A549 treated with ZK216348 at 1 μM for 4 hours (cell line): ENCODE results near the gene PCDHA8. TPM values are rescaled to one million over a fixed set of nuclear protein-coding genes. Genes with fewer than 3 reads are reported as not detected.

Experiments used
- total RNA-seq: library from RNA; stranded (reverse); fragments of 200-300 nt; extraction: Qiagen RNA extraction; gene quantifications from 5 replicates; pipeline ENCODE4 v1.2.3, GENCODE V29; 2022; ENCODE audit warnings: low read depth

PCDHA8 gene
- total RNA-seq, 1 experiment from 2014 or later = not detected

Other genes starting within 250 kb of the PCDHA8 start
- gene CD14, start 208.0 kb upstream of the PCDHA8 start, total RNA-seq = 3.0 to 5.1 TPM (median 4.5 TPM) in 5 replicates
- 8.7 to 15.2 TPM (median 13.7 TPM) in 5 replicates for gene TMCO6, start 201.7 kb upstream of the PCDHA8 start, total RNA-seq
- gene NDUFA2, start 193.6 kb upstream of the PCDHA8 start, total RNA-seq = 104 to 122 TPM (median 115 TPM) in 5 replicates
- gene IK, start 193.4 kb upstream of the PCDHA8 start, total RNA-seq = 90.7 to 127 TPM (median 98.8 TPM) in 5 replicates
- 24.2 to 33.0 TPM (median 30.9 TPM) in 5 replicates for gene WDR55, start 176.3 kb upstream of the PCDHA8 start, total RNA-seq
- 0.33 to 1.1 TPM (median 0.86 TPM) in 5 replicates for gene DND1, start 167.6 kb upstream of the PCDHA8 start, total RNA-seq
- gene HARS1, start 149.8 kb upstream of the PCDHA8 start, total RNA-seq = 76.7 to 87.7 TPM (median 80.0 TPM) in 5 replicates
- 37.0 to 41.3 TPM (median 39.9 TPM) in 5 replicates for gene HARS2, start 149.7 kb upstream of the PCDHA8 start, total RNA-seq
- 85.3 to 156 TPM (median 99.6 TPM) in 5 replicates for gene ZMAT2, start 140.7 kb upstream of the PCDHA8 start, total RNA-seq
- gene PCDHA1, start 55.0 kb upstream of the PCDHA8 start, total RNA-seq = 0.14 to 0.48 TPM (median 0.19 TPM) in 5 replicates
- gene PCDHA2, start 46.3 kb upstream of the PCDHA8 start, total RNA-seq = 0.14 TPM in 1 of 5 replicates, not detected in the others
- 0.68 to 1.2 TPM (median 1.0 TPM) in 5 replicates for gene PCDHA3, start 40.1 kb upstream of the PCDHA8 start, total RNA-seq
- 0.95 to 2.0 TPM (median 1.8 TPM) in 5 replicates for gene PCDHA4, start 34.1 kb upstream of the PCDHA8 start, total RNA-seq
- 0.59 to 0.91 TPM (median 0.69 TPM) in 5 replicates for gene PCDHA5, start 19.6 kb upstream of the PCDHA8 start, total RNA-seq
- 0.04 to 0.12 TPM (median 0.12 TPM) in 3 of 5 replicates, not detected in the others for gene PCDHA6, start 13.2 kb upstream of the PCDHA8 start, total RNA-seq
- 0.06 to 0.21 TPM (median 0.13 TPM) in 5 replicates for gene PCDHA7, start 6.9 kb upstream of the PCDHA8 start, total RNA-seq
- 0.04 TPM in 1 of 5 replicates, not detected in the others for gene PCDHA9, start 7.2 kb downstream of the PCDHA8 start, total RNA-seq
- 0.02 to 0.11 TPM in 2 of 5 replicates, not detected in the others for gene PCDHA10, start 14.7 kb downstream of the PCDHA8 start, total RNA-seq
- 0.04 to 0.20 TPM (median 0.08 TPM) in 5 replicates for gene PCDHA11, start 27.8 kb downstream of the PCDHA8 start, total RNA-seq
- gene PCDHA12, start 34.1 kb downstream of the PCDHA8 start, total RNA-seq = 2.1 to 3.6 TPM (median 2.7 TPM) in 5 replicates
- 0.06 to 0.11 TPM (median 0.08 TPM) in 3 of 5 replicates, not detected in the others for gene PCDHA13, start 40.9 kb downstream of the PCDHA8 start, total RNA-seq
- gene PCDHAC1, start 85.1 kb downstream of the PCDHA8 start, total RNA-seq = 1.8 to 2.7 TPM (median 2.0 TPM) in 5 replicates
- 3.3 to 7.4 TPM (median 4.4 TPM) in 5 replicates for gene PCDHAC2, start 125.3 kb downstream of the PCDHA8 start, total RNA-seq
- gene PCDHB1, start 210.2 kb downstream of the PCDHA8 start, total RNA-seq = not detected in 5 replicates